PC-9 (cell line): Measurements from ENCODE around the gene SLC12A1.

ENCODE experiments used
- EZH2 ChIP-seq: fragments of 200-600 bp; sonication (generic); IDR thresholded peaks from 2 replicates; pipeline ENCODE4 v1.8.0; 2017; ENCODE audit warnings: antibody characterized with exemption, low read depth
- TF ChIP-seq, protein P1 (sequence below): fragments of 200-600 bp; sonication (generic); conservative IDR thresholded peaks from 2 replicates; pipeline ENCODE4 v1.6.1; 2017; ENCODE audit warnings: mixed run types, antibody characterized with exemption, mild to moderate bottlenecking, moderate library complexity

DNA sequence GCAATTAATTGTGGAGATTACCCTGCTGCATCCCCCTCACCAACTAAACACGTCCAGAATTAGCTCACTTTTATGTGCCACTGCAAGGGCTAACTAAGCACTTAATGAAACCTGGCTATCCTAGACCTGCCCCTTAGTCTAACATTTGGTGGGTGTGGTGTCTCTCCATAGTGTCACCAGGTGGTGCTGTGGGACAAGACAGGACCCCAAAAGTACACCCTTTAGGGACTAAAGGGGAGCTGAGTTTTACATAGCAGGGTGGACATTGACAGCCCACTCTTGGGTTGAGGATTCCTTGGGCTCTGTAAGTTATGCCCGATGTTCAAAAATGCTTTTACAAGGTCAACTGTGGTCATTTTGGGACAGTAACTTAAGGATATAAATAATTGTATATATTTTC is 130.8 kb downstream of the SLC12A1 start:
- TF ChIP-seq, protein P1, sequence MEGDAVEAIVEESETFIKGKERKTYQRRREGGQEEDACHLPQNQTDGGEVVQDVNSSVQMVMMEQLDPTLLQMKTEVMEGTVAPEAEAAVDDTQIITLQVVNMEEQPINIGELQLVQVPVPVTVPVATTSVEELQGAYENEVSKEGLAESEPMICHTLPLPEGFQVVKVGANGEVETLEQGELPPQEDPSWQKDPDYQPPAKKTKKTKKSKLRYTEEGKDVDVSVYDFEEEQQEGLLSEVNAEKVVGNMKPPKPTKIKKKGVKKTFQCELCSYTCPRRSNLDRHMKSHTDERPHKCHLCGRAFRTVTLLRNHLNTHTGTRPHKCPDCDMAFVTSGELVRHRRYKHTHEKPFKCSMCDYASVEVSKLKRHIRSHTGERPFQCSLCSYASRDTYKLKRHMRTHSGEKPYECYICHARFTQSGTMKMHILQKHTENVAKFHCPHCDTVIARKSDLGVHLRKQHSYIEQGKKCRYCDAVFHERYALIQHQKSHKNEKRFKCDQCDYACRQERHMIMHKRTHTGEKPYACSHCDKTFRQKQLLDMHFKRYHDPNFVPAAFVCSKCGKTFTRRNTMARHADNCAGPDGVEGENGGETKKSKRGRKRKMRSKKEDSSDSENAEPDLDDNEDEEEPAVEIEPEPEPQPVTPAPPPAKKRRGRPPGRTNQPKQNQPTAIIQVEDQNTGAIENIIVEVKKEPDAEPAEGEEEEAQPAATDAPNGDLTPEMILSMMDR, result peak; percentile 40
- TF ChIP-seq EZH2, result no peak
